ENCODE results near the gene CNKSR3.
A peak's percentile ranks its signal among the peaks of the same experiment; 100 is the strongest.

The CNKSR3 gene

GRCh38 chr6:154441995-154442310 lies 68.5 kb downstream of the CNKSR3 start:
- no peak for DNase-seq
- H3K27ac Mint-ChIP-seq = no peak overlapping the region
- H3K9me3 Mint-ChIP-seq = peaks cover 3% of the 10 kb centered on the region
- peaks cover 90% of the 10 kb centered on the region for H3K36me3 Mint-ChIP-seq (ENCODE audit: low read depth)
- H3K4me3 Mint-ChIP-seq = no peak overlapping the region
- TF ChIP-seq CTCF (IDR thresholded peaks at IDR 0.05) = no peak
- H3K4me1 Mint-ChIP-seq = peaks cover 15% of the 10 kb centered on the region
- no peaks in the 10 kb centered on the region for H3K27me3 Mint-ChIP-seq (ENCODE audit: low read depth, poor library complexity)

GRCh38 chr6:154440422-154441043 lies 70.0 kb downstream of the CNKSR3 start:
- Mint-ChIP-seq H3K27ac (no peak overlapping the region), H3K4me1 (peaks cover 7% of the 10 kb centered on the region), H3K4me3 (no peak overlapping the region), H3K9me3 (peaks cover 3% of the 10 kb centered on the region), H3K36me3 (ENCODE audit: low read depth) (peaks cover 92% of the 10 kb centered on the region), H3K27me3 (ENCODE audit: low read depth, poor library complexity) (no peaks in the 10 kb centered on the region)
- TF ChIP-seq CTCF (IDR thresholded peaks at IDR 0.05) = no peak
- no peak for DNase-seq

GRCh38 chr6:154440022-154440421 lies 70.5 kb downstream of the CNKSR3 start:
- no peaks in the 10 kb centered on the region for H3K27me3 Mint-ChIP-seq (ENCODE audit: low read depth, poor library complexity)
- peaks cover 3% of the 10 kb centered on the region for H3K9me3 Mint-ChIP-seq
- no peak overlapping the region for H3K4me3 Mint-ChIP-seq
- peaks cover 4% of the 10 kb centered on the region for H3K4me1 Mint-ChIP-seq
- H3K27ac Mint-ChIP-seq = no peak overlapping the region
- peaks cover 95% of the 10 kb centered on the region for H3K36me3 Mint-ChIP-seq (ENCODE audit: low read depth)
- no peak for TF ChIP-seq CTCF (IDR thresholded peaks at IDR 0.05)
- DNase-seq = no peak

GRCh38 chr6:154438882-154439415 lies 71.5 kb downstream of the CNKSR3 start:
- peaks cover 3% of the 10 kb centered on the region for H3K9me3 Mint-ChIP-seq
- H3K27ac Mint-ChIP-seq = peak overlapping the region; percentile 64
- no peaks in the 10 kb centered on the region for H3K27me3 Mint-ChIP-seq (ENCODE audit: low read depth, poor library complexity)
- H3K4me1 Mint-ChIP-seq = no peaks in the 10 kb centered on the region
- DNase-seq = no peak
- peaks cover 96% of the 10 kb centered on the region for H3K36me3 Mint-ChIP-seq (ENCODE audit: low read depth)
- no peak overlapping the region for H3K4me3 Mint-ChIP-seq
- TF ChIP-seq CTCF (IDR thresholded peaks at IDR 0.05) = no peak

- H3K36me3 Mint-ChIP-seq (ENCODE audit: low read depth) = peaks cover 96% of the 10 kb centered on the region
- no peaks in the 10 kb centered on the region for H3K4me1 Mint-ChIP-seq
- H3K27ac Mint-ChIP-seq = no peak overlapping the region
Measured at GRCh38 chr6:154435400-154435945, 75.0 kb downstream of the CNKSR3 start.

More at GRCh38 chr6:154435400-154435945, 75.0 kb downstream of the CNKSR3 start:
- Mint-ChIP-seq H3K9me3 (peaks cover 15% of the 10 kb centered on the region), H3K27me3 (ENCODE audit: low read depth, poor library complexity) (no peaks in the 10 kb centered on the region), H3K4me3 (no peak overlapping the region)
- DNase-seq = no peak
- TF ChIP-seq CTCF (IDR thresholded peaks at IDR 0.05) = no peak

Data from nephron progenitor cell (in vitro differentiated cells).